ENCODE measurements around the gene GNB1L.
"Not testable (repeated sequence)": the region's sequence is repeated elsewhere in the genome, so short reads cannot be mapped to it uniquely, and the experiment has no call there.

Gene GNB1L

DNA sequence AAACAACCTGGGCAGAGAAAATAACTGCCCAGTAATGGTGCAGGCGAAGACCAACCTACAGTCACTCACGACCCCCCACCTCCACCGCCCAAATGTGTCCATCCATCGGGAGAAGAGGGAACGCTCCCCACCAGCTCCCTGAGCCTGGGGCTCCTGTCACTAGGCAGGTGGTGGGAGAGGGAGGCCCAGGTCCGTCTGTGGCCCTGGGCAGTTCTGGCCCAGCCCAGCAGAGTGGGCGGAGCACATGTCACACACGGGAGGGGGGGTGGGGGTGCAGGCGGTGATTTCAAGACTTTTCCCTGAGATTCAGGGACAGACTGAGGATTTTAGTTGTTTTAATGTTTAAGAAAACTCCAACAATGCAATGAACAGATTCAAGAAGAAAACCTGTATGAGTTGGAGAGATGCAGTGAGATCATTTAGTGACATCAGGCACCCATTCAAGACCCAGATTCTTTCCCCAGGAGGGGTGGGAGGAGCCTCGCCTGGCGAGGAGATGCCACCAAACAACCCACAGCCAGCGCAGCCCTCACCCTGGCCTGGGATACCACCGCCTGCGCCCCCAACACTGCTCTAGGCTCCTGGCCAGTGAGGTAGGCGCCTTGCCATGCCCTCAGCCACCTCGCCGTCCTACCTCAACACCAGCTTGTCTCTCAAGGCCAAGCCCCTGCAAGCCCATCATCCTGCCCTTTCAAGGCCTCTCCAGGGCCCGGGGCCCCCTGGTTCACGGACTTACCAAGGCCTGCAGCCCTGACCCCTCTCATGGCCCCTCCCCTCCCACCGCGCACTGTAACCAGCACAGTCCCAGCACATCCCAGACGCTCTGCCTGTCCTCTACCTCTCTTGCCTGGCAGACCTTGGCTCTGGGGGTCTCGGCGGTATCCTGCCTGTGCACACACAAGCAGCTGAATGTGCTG is 57.3 kb downstream of the GNB1L start:
- TF ChIP-seq, protein P1, sequence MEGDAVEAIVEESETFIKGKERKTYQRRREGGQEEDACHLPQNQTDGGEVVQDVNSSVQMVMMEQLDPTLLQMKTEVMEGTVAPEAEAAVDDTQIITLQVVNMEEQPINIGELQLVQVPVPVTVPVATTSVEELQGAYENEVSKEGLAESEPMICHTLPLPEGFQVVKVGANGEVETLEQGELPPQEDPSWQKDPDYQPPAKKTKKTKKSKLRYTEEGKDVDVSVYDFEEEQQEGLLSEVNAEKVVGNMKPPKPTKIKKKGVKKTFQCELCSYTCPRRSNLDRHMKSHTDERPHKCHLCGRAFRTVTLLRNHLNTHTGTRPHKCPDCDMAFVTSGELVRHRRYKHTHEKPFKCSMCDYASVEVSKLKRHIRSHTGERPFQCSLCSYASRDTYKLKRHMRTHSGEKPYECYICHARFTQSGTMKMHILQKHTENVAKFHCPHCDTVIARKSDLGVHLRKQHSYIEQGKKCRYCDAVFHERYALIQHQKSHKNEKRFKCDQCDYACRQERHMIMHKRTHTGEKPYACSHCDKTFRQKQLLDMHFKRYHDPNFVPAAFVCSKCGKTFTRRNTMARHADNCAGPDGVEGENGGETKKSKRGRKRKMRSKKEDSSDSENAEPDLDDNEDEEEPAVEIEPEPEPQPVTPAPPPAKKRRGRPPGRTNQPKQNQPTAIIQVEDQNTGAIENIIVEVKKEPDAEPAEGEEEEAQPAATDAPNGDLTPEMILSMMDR (IDR thresholded peaks at IDR 0.05; ENCODE audit: control insufficient read depth, insufficient read depth, low read depth, low read length, missing control alignments): no peak
- no peak for DNase-seq (ENCODE audit: low read depth)
- H3K4me3 ChIP-seq (ENCODE audit: control insufficient read depth, low read depth, low read length): no peak overlapping the region

- DNase-seq (ENCODE audit: low read depth): no peak
- TF ChIP-seq, protein P1 (IDR thresholded peaks at IDR 0.05; ENCODE audit: control insufficient read depth, insufficient read depth, low read depth, low read length, missing control alignments): no peak
- no peak overlapping the region for H3K4me3 ChIP-seq (ENCODE audit: control insufficient read depth, low read depth, low read length)
Observed at GRCh38 chr22:19796160-19796559, 58.5 kb downstream of the GNB1L start.

- DNase-seq (ENCODE audit: low read depth): no peak
- H3K4me3 ChIP-seq (ENCODE audit: control insufficient read depth, low read depth, low read length): no peak overlapping the region
- TF ChIP-seq, protein P1 (IDR thresholded peaks at IDR 0.05; ENCODE audit: control insufficient read depth, insufficient read depth, low read depth, low read length, missing control alignments): no peak
Observed at GRCh38 chr22:19795617-19796008, 59.1 kb downstream of the GNB1L start.

GRCh38 chr22:19793661-19794310 is 60.9 kb downstream of the GNB1L start:
- TF ChIP-seq, protein P1 (IDR thresholded peaks at IDR 0.05; ENCODE audit: control insufficient read depth, insufficient read depth, low read depth, low read length, missing control alignments): no peak
- no peak overlapping the region for H3K4me3 ChIP-seq (ENCODE audit: control insufficient read depth, low read depth, low read length)

GRCh38 chr22:19793161-19793560 is 61.5 kb downstream of the GNB1L start:
- TF ChIP-seq, protein P1 (IDR thresholded peaks at IDR 0.05; ENCODE audit: control insufficient read depth, insufficient read depth, low read depth, low read length, missing control alignments): no peak
- H3K4me3 ChIP-seq (ENCODE audit: control insufficient read depth, low read depth, low read length): no peak overlapping the region
- no peak for DNase-seq (ENCODE audit: low read depth)

More at GRCh38 chr22:19793661-19794310, 60.9 kb downstream of the GNB1L start:
- DNase-seq (ENCODE audit: low read depth): no peak

GRCh38 chr22:19792383-19792896 is 62.2 kb downstream of the GNB1L start:
- not testable (repeated sequence) for DNase-seq (ENCODE audit: low read depth); H3K4me3 ChIP-seq (ENCODE audit: control insufficient read depth, low read depth, low read length)

GRCh38 chr22:19791894-19792293 is 62.8 kb downstream of the GNB1L start:
- H3K4me3 ChIP-seq (ENCODE audit: control insufficient read depth, low read depth, low read length): no peak overlapping the region
- TF ChIP-seq, protein P1 (IDR thresholded peaks at IDR 0.05; ENCODE audit: control insufficient read depth, insufficient read depth, low read depth, low read length, missing control alignments): no peak
- no peak for DNase-seq (ENCODE audit: low read depth)
